K562 (cell line): ENCODE measurements around the gene MAST1. TPM values are rescaled to one million over a fixed set of nuclear protein-coding genes. Genes with fewer than 3 reads are reported as not detected.

Experiments used
- CREB1 ChIP-seq, 2 experiments: sonication (generic) in 1 of 2; formaldehyde crosslinking in 1 of 2; IDR thresholded peaks; 2 replicates each; pipeline versions ENCODE4 v1.6.1 to v1.8.0; 2012 to 2022; ENCODE audit warnings: inconsistent platforms in 1 of 2, mild to moderate bottlenecking in 1 of 2, missing genetic modification reagents in 1 of 2, moderate library complexity in 1 of 2
- E2F4 ChIP-seq: sonication (generic); formaldehyde crosslinking; IDR thresholded peaks from 2 replicates; pipeline ENCODE4 v1.8.0; 2022; ENCODE audit warnings: mild to moderate bottlenecking, low read depth, missing genetic modification reagents
- FOXP1 ChIP-seq: sonication (generic); formaldehyde crosslinking; IDR thresholded peaks from 2 replicates; pipeline ENCODE4 v1.8.0; 2022; ENCODE audit warnings: mild to moderate bottlenecking, missing genetic modification reagents
- KLF6 ChIP-seq: fragments of 250-450 bp; sonication (Bioruptor Pico); IDR thresholded peaks from 2 replicates; pipeline ENCODE4 v1.4.0; 2020; ENCODE audit warnings: mild to moderate bottlenecking, moderate library complexity, borderline replicate concordance
- MIER1 ChIP-seq: fragments of 450-650 bp; IDR thresholded peaks from 2 replicates; pipeline ENCODE4 v1.6.1; 2016; ENCODE audit warnings: antibody characterized with exemption, mild to moderate bottlenecking, low read depth
- MTF1 ChIP-seq: fragments of 250-450 bp; sonication (Bioruptor Pico); IDR thresholded peaks from 2 replicates; pipeline ENCODE4 v1.9.0; 2021; ENCODE audit warnings: moderate library complexity, mild to moderate bottlenecking, inconsistent platforms, borderline replicate concordance
- NR2F6 ChIP-seq: fragments of 450-650 bp; formaldehyde crosslinking; IDR thresholded peaks from 2 replicates; pipeline ENCODE4 v1.4.0; 2020; ENCODE audit warnings: mild to moderate bottlenecking
- NRF1 ChIP-seq, 2 experiments: fragments of 450-650 bp; IDR thresholded peaks in 1 of 2; conservative IDR thresholded peaks in 1 of 2; 2 replicates each; pipeline ENCODE4 v1.6.1; 2014; ENCODE audit warnings: mild to moderate bottlenecking in 2 of 2
- PBX2 ChIP-seq, 2 experiments: IDR thresholded peaks in 1 of 2; conservative IDR thresholded peaks in 1 of 2; 2 replicates each; pipeline ENCODE4 v1.6.1; 2016; ENCODE audit warnings: low read depth in 2 of 2, mild to moderate bottlenecking in 1 of 2, missing compliant biosample characterization in 1 of 2, missing genetic modification characterization in 1 of 2, moderate library complexity in 1 of 2
- PYGO2 ChIP-seq: fragments of 450-650 bp; IDR thresholded peaks from 2 replicates; pipeline ENCODE4 v1.6.1; 2016; ENCODE audit warnings: mild to moderate bottlenecking, missing genetic modification characterization, moderate library complexity, missing compliant biosample characterization
- SFPQ ChIP-seq: fragments of 200-400 bp; formaldehyde crosslinking; IDR thresholded peaks from 2 replicates; pipeline ENCODE4 v1.6.1; 2017; ENCODE audit warnings: mild to moderate bottlenecking, low read depth, low read length, moderate library complexity
- TAF7 ChIP-seq: fragments of 450-650 bp; IDR thresholded peaks from 2 replicates; pipeline ENCODE4 v1.6.1; 2016; ENCODE audit warnings: missing genetic modification characterization, missing compliant biosample characterization
- TRIM24 ChIP-seq, 2 experiments: fragments of 450-650 bp; IDR thresholded peaks; 2 replicates each; pipeline ENCODE4 v1.6.1; 2016
- UBTF ChIP-seq, 2 experiments: IDR thresholded peaks; 2 replicates each; pipeline ENCODE4 v1.6.1; 2012; ENCODE audit warnings: improper control_type of control experiment in 2 of 2, low read depth in 2 of 2, low read length in 2 of 2, borderline replicate concordance in 1 of 2
- ZNF384 ChIP-seq: IDR thresholded peaks from 2 replicates; pipeline ENCODE4 v1.6.1; 2012; ENCODE audit warnings: low read depth, low read length, improper control_type of control experiment
- ZNF395 ChIP-seq: fragments of 200-800 bp; sonication (Bioruptor generic); IDR thresholded peaks from 2 replicates; pipeline ENCODE4 v1.6.1; 2017; ENCODE audit warnings: missing genetic modification characterization, missing compliant biosample characterization
- ZNF57 ChIP-seq: fragments of 450-650 bp; formaldehyde crosslinking; IDR thresholded peaks from 2 replicates; pipeline ENCODE4 v1.4.0; 2020; ENCODE audit warnings: mild to moderate bottlenecking, moderate library complexity
- ZNF668 ChIP-seq: fragments of 250-450 bp; sonication (Bioruptor Pico); IDR thresholded peaks from 2 replicates; pipeline ENCODE4 v1.8.0; 2022; ENCODE audit warnings: mild to moderate bottlenecking, inconsistent platforms
- polyA plus RNA-seq, 8 experiments: library from polyadenylated mRNA; depleted of rRNA in 4 of 8; stranded (reverse) in 5 of 8; unstranded in 3 of 8; fragments of >200 nt; fragmentation: Nextera tagmentation in 2 of 8; fragmentation: Illumina TruSeq in 1 of 8; extraction: Ambion mirVana in 2 of 8; extraction: Trizol in 1 of 8; gene quantifications; 2 replicates each; pipeline versions ENCODE4 v1.2.1 to v1.2.3, GENCODE V29; 2011 to 2014; ENCODE audit warnings: inconsistent platforms in 1 of 8, missing spikeins in 1 of 8
- total RNA-seq, 7 experiments: library from RNA; depleted of rRNA in 6 of 7; stranded (reverse); fragments of >200 nt in 6 of 7; fragmentation: Illumina TruSeq in 2 of 7; extraction: Trizol in 2 of 7; gene quantifications; 2 replicates each; pipeline versions ENCODE4 v1.2.1 to v1.2.3, GENCODE V29; 2011 to 2021; ENCODE audit warnings: low replicate concordance in 1 of 7

MAST1 gene
- total and polyA plus RNA-seq, 9 of the 15 experiments (the other 6 are each of a cell fraction or from before 2014, with no cell fraction given) = 0.48 to 10.3 (median 3.9) TPM

- TF ChIP-seq FOXP1 (CRISPR knock-in tag) (no peak), CREB1 (IDR thresholded peaks at IDR 0.05) (no peak), CREB1 (CRISPR knock-in tag; IDR thresholded peaks at IDR 0.05) (no peak), TRIM24 (IDR thresholded peaks at IDR 0.05) (no peak), NRF1 (conservative IDR thresholded peaks at IDR 0.05 in 1 of 2, IDR thresholded peaks at IDR 0.05 in 1 of 2) (no peak), PBX2 (CRISPR knock-in tag; IDR thresholded peaks at IDR 0.05; ENCODE audit: low read depth) (no peak), PBX2 (tag; conservative IDR thresholded peaks at IDR 0.05; ENCODE audit: low read depth) (0 out of 2 replicates have a peak, but pooled peaks have one; percentile 32), MIER1 (no peak), SFPQ (no peak), ZNF668 (CRISPR knock-in tag) (peak; percentile 94), ZNF57 (no peak), KLF6 (CRISPR knock-in tag) (peak; percentile 86), TAF7 (tag) (no peak), ZNF384 (no peak), MTF1 (CRISPR knock-in tag) (peak; percentile 82), ZNF395 (CRISPR knock-in tag) (peak; percentile 54; the same call in 1 of the 2 replicates), UBTF (IDR thresholded peaks at IDR 0.05; ENCODE audit: borderline replicate concordance in 1 of 2, low read depth in 2 of 2, low read length in 2 of 2) (no peak), E2F4 (CRISPR knock-in tag) (no peak), PYGO2 (peak; percentile 80), NR2F6 (CRISPR knock-in tag) (no peak)
These were observed 44.3 kb downstream of the MAST1 start (continued) for GRCh38 chr19:12882589-12882988.
